OCI-M2 (cell line): ENCODE measurements around the gene C4orf46.
"Not testable (repeated sequence)": the region's sequence is repeated elsewhere in the genome, so short reads cannot be mapped to it uniquely, and the experiment has no call there.

Source experiments
- DNase-seq: peaks from one replicate; lab custom pipeline; 2025; ENCODE audit not compliant: unreplicated experiment; lab: John Stamatoyannopoulos, UW

The C4orf46 gene

GRCh38 chr4:158671665-158671914 is at the start of gene C4orf46:
TSS of gene C4orf46 (minus strand) at chr4:158671887. CDS start at chr4:158671801, 86 bp downstream.
- DNase-seq, result no peak

GRCh38 chr4:158715802-158716201 is 44.1 kb upstream of the C4orf46 start:
- DNase-seq, result no peak

GRCh38 chr4:158714937-158715336 is 43.2 kb upstream of the C4orf46 start:
- no peak for DNase-seq

DNA sequence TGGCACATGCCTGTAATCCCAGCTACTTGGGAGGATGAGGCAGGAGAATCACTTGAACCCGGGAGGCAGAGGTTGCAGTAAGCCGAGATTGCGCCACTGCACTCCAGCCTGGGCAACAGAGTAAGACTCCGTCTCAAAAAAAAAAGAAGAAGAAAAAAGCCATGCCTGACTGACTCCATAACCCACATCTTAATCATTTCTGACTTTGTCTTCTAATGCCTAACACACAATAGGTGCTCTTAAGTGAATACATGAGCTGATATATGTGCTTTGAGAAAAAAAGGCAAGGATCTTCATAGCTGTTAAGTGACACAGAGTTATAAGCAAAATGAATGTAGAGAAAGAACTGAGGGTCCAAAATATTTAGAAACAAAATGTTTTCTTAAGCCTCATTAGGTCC is 40.9 kb upstream of the C4orf46 start:
- not testable (repeated sequence) for DNase-seq

DNA sequence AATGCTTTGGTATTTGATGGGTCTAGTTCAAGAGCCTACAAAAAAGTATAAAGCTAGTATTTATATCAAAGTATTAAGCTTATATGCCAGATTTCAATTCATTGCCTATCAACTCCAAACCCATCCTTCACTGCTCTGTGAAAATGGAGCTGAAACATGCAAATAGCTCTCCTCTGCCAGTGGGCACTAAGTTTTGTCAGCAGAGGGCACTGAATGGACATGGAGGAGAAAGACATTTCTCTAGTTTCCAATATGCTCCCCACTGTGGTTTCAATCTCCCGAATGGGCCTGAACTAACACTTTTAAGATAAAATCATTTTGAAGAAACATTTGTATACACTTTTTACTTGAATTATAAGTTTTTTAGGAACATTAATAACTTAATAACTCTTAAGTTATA is 39.1 kb upstream of the C4orf46 start:
- no peak for DNase-seq

GRCh38 chr4:158704274-158704673 is 32.6 kb upstream of the C4orf46 start:
- DNase-seq, result no peak

DNA sequence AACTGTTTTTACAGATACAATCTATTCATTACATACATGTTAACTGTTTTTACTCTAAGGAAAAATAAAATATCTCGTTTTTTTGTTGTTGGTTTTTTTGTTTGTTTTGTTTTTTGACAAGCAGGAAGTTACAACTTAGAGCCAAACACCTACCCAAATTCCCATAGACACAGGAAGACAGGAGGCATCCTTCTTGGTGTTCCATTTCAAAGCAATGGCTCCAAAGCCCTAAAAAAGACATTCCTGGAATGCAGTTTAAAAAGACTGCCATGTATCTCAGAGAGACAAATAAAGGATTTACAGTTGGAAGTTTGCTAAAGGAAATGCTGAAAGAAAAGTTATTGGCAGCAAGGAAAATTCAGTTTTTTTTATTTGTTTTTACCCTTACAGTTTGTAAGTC is 17.1 kb upstream of the C4orf46 start:
- no peak for DNase-seq

DNA sequence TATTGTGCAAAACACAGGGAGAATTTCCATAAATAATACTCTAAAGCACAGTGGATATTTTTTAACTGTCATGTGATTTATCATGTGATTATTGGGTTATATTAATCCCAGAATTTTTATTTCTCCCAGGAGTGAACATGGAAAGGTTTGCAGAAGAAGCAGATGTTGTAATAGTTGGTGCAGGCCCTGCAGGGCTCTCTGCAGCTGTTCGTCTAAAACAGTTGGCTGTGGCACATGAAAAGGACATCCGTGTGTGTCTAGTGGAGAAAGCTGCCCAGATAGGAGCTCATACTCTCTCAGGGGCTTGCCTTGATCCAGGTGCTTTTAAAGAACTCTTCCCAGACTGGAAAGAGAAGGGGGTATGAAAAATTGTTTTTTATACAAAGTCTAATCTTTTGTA is 10.4 kb upstream of the C4orf46 start:
- DNase-seq, result no peak

- no peak for DNase-seq
Measured at GRCh38 chr4:158681629-158682028, 9.9 kb upstream of the C4orf46 start.

DNA sequence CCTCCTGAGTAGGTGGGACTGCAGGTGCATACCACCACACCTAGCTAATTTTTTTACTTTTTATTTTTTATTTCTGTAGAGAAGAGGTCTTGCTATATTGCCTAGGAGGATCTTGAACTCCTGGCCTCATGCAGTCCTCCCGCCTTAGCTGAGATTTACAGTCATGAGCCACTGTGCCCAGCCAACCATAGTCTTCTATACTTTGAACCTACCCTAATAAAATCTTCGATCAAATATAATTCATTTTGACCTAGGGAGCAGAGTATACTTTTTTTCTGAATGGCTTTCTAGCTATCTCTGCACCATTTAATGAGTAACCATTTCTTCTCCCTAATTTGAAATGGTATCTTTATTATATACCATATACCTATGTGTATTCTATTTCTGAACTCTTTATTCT is 7.1 kb upstream of the C4orf46 start:
- DNase-seq, result no peak

DNA sequence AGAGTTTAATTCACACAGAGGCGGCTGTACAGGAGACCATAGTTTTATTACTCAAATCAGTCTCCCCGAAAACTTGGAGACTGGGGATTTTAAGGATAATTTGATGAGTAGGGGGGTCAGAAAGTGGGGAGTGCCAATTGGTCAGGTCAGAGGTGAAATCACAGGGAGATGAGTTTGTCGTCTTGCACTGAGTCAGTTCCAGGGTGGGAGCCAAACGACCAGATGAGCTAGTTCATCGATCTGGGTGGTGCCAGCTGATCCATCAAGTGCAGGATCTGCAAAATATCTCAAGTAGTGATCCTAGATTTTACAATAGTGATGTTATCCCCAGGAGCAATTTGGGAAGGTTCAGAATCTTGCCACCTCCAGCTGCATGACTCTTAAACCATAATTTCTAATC is 4.4 kb upstream of the C4orf46 start:
- no peak for DNase-seq

DNA sequence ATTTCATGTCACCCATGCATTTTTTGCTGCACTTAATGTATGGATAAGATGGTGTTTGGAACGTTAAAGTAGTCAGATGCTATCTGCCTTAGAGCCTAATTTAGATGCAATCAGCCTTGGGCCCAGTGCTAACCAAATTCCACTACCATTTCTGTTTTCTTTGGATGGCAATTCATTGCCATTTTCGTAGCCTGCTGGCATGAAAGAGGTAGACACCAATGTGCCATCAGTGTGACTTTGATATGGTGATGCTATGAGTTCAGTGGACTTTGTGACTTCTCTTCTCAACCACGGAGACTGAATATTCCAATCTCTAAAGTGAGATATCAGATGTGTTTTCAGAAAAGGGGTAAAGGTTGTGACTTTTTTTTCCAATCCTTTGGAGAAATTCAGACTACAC is 1.9 kb upstream of the C4orf46 start:
- no peak for DNase-seq

DNA sequence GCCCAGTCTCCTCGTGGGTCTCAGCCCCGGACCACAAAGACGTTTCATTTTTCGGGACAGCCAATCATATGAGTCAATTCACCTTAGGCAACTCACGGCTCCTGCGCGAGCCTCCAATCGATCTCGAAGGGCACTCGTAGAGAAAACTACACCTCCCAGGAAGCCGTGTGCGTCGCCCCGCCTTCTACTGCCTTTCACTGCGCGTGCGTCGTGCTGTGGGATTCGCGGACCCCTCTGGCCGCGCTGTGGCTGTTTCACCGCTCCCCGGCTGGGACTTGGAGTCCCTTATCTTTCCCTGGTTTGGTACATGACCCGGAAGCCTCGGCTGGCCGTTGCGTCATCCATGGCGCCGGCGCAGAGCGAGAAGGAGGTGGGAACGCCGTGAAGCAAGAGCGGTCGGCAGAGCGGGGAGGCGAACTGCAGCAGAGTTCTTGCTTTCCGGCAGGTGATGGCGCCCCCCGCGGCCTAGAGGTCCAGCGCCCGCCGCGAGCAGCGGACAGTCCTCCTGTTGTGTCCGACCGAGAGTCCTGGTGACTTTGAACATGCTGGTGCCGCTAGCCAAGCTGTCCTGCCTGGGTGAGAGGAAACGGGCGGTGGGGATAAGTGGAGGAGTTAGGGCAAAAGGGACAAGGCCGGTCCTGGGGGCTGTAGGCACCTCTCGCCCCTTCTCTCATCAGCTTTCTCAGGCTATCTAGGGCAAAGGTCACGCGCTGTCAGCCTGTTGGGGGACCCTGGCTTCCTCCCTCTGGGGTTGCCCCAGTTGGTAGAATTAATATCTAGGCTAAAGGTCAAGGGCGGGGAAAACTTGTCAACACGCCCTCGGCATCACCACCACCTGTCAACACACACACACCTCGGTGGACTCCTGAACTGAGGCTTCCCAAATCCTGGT is 474 bp upstream of the C4orf46 start, which contains the start of gene ETFDH:
Gene ETFDH, plus strand, starts transcription at position 382 of the 892 bp plus-strand sequence. Its CDS starts 161 bp downstream, at position 543.
- DNase-seq, result peak; percentile 89

DNA sequence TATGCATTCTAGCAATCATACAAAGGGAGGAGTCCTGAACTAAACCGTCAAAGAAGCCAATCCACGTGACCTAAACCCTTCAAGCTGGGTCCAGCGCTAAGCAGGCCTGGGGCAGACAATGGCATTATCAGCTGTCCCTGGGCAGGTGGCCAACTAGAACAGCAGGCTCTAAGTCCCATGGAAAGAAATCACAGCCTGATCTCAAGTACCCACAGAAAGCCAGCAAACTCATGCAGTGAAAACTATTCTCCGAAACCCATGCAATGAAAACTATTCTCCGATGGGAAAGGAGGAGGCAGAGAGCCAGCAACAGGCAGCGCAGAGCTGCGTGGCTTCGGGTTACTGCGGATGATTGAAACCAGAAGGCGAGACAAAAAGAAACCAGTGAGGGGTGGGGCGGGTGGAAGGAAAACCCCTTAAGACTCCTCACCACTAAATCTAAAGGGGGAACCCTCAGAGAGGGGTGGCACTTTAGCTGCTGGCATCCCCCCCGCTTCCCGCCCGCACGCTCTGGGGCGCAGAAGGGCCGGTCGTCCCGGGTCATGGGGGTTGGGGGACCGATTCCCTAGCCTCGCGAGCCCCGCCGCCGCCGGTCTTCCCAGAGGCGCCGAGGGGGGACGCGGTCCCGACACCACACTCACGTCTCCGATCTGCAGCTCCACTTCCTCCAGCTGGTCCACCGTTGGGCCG is 567 bp downstream of the C4orf46 start:
- DNase-seq, result no peak

DNA sequence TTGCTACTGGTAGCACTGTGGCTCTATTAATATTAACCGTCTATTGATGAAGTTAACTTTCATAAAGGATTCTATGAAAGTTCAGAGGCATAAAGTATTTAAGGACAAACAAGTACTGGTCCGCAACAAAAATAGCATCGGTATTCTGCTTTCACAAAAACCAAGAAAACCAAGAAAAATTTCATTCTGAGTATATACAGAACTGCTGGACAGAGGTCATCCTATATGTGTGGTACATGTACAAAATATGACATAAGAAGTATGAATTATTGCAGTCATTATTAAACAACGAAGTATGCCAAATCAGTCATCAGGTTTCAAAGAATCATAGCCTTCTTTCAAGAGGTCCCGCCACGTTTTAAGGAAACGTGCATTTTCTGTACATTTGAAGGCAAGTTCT is 2.4 kb downstream of the C4orf46 start:
- no peak for DNase-seq

- no peak for DNase-seq
Measured at GRCh38 chr4:158667651-158668198, 4.0 kb downstream of the C4orf46 start.

GRCh38 chr4:158666892-158667291 is 4.8 kb downstream of the C4orf46 start:
- DNase-seq, result no peak

- DNase-seq, result no peak
Measured at GRCh38 chr4:158664806-158665205, 6.9 kb downstream of the C4orf46 start.

DNA sequence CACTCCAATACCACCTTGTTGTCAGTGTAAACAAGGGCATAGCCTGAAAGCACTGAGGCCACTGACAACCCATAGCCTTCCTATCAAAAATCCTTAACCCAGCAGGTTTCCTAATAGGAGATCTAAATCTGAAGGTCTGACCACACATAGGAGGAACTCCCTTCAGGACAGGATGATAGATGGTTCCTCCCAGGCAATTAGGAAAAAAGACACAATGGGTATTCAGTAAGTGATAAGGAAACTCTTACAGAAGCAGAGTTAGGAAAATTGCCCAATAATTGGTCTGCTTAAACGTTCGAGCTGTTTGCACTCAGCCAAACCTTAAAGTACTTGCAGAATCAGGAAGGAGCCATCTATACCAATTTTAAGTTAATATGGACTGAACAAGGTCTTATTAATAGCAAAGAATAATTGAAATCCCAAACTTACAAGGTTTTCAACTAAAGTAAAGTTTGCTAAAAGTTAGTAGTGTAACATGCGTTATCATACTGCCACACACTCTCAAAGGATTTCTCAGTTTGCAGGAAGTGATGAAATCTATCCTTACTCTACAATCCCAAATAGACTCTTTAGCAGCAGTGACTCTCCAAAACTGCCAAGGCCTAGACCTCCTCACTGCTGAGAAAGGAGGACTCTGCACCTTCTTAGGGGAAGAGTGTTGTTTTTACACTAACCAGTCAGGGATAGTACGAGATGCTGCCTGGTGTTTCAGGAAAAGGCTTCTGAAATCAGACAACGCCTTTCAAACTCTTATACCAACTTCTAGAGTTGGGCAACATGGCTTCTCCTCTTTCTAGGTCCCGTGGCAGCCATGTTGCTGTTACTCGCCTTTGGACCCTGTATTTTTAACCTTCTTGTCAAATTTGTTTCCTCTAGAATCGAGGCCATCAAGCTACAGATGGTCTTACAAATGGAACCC is 7.7 kb downstream of the C4orf46 start:
- peak; percentile 54 for DNase-seq

DNA sequence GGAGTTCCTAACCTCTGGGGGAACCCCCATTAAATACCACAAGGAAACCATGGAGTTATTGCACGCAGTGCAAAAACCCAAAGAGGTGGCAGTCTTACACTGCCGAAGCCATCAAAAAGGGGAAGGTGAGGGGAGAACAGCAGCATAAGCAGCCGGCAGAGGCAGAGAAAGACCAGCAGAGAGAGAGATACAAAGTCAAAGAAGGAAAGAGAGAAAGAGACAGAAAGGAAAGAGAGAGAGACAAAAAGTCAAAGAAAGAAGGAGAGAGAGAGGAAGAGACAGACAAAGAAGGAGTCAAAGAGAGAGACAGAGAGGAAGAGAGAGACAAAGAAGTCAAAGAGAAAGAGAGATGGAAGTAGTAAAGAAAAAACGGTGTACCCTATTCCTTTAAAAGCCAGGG is 8.4 kb downstream of the C4orf46 start:
- not testable (repeated sequence) for DNase-seq

DNA sequence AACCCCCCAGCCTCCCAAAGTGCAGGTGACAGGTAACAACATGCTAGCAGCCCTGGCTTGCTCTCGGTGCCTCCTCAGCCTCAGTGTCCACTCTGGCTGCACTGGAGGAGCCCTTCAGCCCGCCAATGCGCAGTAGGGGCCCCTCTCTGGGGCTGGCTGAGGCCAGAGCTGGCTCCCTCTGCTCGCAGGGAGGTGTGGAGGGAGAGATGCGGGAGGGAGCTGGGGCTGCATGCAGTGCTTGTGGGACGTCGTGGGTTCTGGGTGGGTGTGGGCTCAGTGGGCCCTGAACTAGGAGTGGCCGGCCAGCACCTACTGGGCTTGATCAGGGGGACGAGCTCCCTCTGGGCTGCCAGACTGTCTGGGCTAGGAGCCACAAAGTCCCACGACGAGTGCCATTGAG is 14.4 kb downstream of the C4orf46 start:
- DNase-seq, result no peak
